ENCODE results near the gene CSGALNACT2.
"Not testable (repeated sequence)": the region's sequence is repeated elsewhere in the genome, so short reads cannot be mapped to it uniquely, and the experiment has no call there.

CSGALNACT2 gene

DNA sequence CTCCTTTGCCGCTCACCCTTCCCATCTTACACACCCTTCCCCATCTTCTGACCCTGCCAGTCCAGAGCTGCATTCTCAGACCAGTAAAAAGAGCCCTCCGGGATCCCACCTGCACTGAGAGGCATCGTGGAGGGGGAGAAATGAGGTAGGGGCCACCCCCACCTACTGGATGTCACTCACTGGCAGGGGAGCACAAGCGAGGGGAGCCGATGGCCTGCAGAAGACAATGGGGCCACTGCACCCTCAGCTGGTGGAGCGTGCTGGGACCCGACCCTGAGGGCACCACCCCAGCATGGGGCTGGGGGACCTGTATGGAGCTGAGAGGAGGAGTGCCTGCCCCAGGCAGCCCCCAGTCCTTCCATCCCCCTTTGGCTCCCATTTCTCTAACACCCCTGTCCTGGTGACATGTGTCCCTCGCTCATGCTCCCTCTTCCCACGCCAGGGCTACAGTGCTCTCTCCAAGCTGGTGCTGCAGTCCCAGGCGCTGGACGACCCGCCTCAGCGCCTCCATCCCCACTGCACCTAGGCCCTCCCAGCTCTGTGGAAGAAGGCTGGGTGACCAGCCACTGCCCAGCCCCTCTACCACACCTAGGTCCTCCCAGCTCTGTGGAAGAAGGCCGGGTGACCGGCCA is 78.8 kb downstream of the CSGALNACT2 start:
- POLR2A ChIA-PET (ENCODE audit: low non-redundant PET) = no interaction called here
- TF ChIP-seq CTCF (conservative IDR thresholded peaks at IDR 0.05; ENCODE audit: low read depth) = no peak
- CTCF ChIA-PET = interaction anchor here (0.7 to 1.1 kb wide), 3 partner anchors 15 to 131 kb away, joined by 3 to 4 read pairs (median 3); no protein-coding TSS in a partner anchor

DNA sequence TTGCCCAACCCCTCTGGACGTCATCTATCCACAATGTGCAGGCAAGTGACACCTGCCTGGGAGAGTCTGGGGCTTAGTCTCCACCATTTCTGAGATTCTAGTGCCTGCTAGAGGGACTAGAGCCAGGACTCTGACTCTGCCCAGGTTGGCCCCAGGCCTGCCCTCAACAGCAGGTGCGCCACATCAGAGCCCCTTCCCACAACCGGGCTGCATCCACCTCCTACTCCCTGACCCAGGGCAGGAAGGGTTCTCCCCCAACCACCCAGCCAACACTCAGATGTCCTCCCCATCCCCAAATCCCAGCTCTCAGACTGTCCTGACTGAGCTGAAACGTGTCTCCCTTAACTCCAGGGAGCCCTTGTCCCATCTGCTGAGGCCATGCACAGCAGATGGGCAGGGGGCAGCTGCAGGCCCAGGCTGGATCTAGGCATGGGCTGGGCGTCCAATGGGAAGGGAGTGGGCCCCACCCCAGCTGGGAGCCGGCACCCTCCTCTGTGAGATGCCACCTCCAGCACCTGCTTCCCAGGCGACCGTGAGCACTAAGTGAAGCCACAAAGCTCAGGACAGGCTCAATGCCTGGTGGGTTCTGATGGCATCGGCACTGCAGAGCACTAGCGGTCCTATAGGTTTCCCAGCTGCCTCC is 79.4 kb downstream of the CSGALNACT2 start:
- POLR2A ChIA-PET (ENCODE audit: low non-redundant PET) = no interaction called here
- no peak for TF ChIP-seq CTCF (conservative IDR thresholded peaks at IDR 0.05; ENCODE audit: low read depth)
- CTCF ChIA-PET = interaction anchor here (0.7 to 1.1 kb wide), 2 partner anchors 16 to 131 kb away, joined by 3 to 4 read pairs; no protein-coding TSS in a partner anchor
- DNase-seq (ENCODE audit: low spot score) = no peak
- H3K27ac ChIP-seq = no peak overlapping the region

More for the DNA sequence above, 78.8 kb downstream of the CSGALNACT2 start:
- no peak overlapping the region for H3K27ac ChIP-seq
- no peak for DNase-seq (ENCODE audit: low spot score)

GRCh38 chr10:43218206-43218950 is 80.1 kb downstream of the CSGALNACT2 start:
- POLR2A ChIA-PET (ENCODE audit: low non-redundant PET) = no interaction called here
- CTCF ChIA-PET = interaction anchor here (1.1 kb wide), 1 partner anchor 130 kb away, joined by 4 read pairs; no protein-coding TSS in a partner anchor
- no peak overlapping the region for H3K27ac ChIP-seq
- no peak for TF ChIP-seq CTCF (conservative IDR thresholded peaks at IDR 0.05; ENCODE audit: low read depth)
- DNase-seq (ENCODE audit: low spot score) = no peak

DNA sequence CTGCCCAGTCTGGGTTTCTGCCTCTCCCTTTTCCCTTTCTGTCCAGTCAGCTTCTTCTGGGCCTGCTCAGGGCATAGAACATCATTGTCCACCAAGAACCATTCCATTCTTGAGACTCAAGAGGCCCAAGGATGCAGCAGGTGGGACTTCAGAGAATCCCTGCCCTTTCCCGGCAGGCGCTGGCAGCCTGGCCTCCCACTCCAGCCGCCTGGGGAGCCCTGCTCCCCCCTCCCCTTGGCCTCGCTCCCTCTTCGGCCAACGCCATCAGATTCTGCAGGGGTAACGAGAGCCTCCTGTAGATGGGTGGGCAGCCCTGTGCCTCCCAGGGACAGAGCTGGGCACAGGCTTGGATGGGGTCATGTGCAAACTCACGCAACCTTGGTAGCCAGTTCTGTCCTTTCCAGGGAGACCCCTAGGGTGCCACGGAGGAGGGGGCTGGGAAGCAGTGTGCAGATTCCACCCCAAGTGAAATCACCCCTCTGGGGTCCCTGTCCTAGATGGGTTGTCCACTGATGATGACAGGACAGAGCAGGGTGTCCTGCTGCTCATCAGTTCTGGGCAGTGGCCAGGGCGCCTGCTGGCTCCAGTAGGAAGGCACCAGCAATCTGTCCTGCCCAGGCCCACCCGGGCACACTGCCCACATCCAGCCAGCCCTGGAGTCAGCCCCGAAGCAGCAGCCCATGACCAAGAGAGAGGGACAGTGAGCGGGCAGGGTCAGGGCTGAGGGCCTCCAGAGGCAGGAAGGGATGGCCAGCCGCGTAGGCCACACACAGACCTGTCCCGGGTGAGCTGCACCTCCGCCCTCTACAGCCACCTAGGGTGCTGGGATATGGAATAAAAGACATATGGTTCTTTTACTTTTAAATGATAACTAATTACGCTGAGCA is 80.9 kb downstream of the CSGALNACT2 start:
- no peak for TF ChIP-seq CTCF (conservative IDR thresholded peaks at IDR 0.05; ENCODE audit: low read depth)
- POLR2A ChIA-PET (ENCODE audit: low non-redundant PET) = no interaction called here
- CTCF ChIA-PET = interaction anchor here (0.9 kb wide), 1 partner anchor 16 kb away, joined by 3 read pairs; no protein-coding TSS in a partner anchor
- no peak overlapping the region for H3K27ac ChIP-seq
- DNase-seq (ENCODE audit: low spot score) = no peak

GRCh38 chr10:43219848-43220247 is 81.6 kb downstream of the CSGALNACT2 start:
- POLR2A ChIA-PET (ENCODE audit: low non-redundant PET) = no interaction called here
- DNase-seq (ENCODE audit: low spot score) = no peak
- no peak for TF ChIP-seq CTCF (conservative IDR thresholded peaks at IDR 0.05; ENCODE audit: low read depth)
- CTCF ChIA-PET = interaction anchor here (0.9 kb wide), 1 partner anchor 16 kb away, joined by 3 read pairs; no protein-coding TSS in a partner anchor
- no peak overlapping the region for H3K27ac ChIP-seq

GRCh38 chr10:43220251-43220650 is 82.0 kb downstream of the CSGALNACT2 start:
- H3K27ac ChIP-seq; DNase-seq (ENCODE audit: low spot score); POLR2A ChIA-PET (ENCODE audit: low non-redundant PET); CTCF ChIA-PET: not testable (repeated sequence)
